SK-N-SH (cell line): ENCODE results near the gene GPR85. TPM values are rescaled to one million over a fixed set of nuclear protein-coding genes. Genes with fewer than 3 reads are reported as not detected.

Experiments
- CTCF ChIA-PET: fragments of 300-600, 350-600 bp; formaldehyde crosslinking; extraction: SDS; loops from one replicate; lab custom pipeline; 2021; lab: Yijun Ruan, JAX
- POLR2A ChIA-PET: fragments of 350-600 bp; sonication (Branson Sonifier 250); formaldehyde crosslinking; extraction: SDS; loops from one replicate; lab custom pipeline; 2020; ENCODE audit warnings: antibody characterized with exemption, inconsistent platforms; lab: Yijun Ruan, JAX
- DNase-seq: peaks from one replicate; pipeline ENCODE4 v3.0.0; 2012
- H2AFZ ChIP-seq: fragments of 200-600 bp; sonication (generic); 2 replicates; pipeline ENCODE4 v1.8.1; 2016; ENCODE audit warnings: antibody characterized with exemption, mild to moderate bottlenecking, low read depth
- H3F3A ChIP-seq: fragments of 200-600 bp; sonication (generic); replicated peaks from 2 replicates; pipeline ENCODE3; 2016; ENCODE audit warnings: antibody characterized with exemption, mild to moderate bottlenecking; ENCODE audit not compliant: insufficient read depth
- H3K27ac ChIP-seq, 2 experiments: fragments of 200-500 bp in 1 of 2; fragments of 200-600 bp in 1 of 2; sonication (Bioruptor generic) in 1 of 2; sonication (generic), shearing (Covaris generic) in 1 of 2; 2 replicates each; pipeline versions ENCODE4 v1.5.1 to v1.6.1; 2014 to 2016; ENCODE audit warnings: low read depth in 2 of 2, inconsistent platforms in 1 of 2, low read length in 1 of 2, mild to moderate bottlenecking in 1 of 2, mixed read lengths in 1 of 2
- H3K27me3 ChIP-seq: fragments of 200-600 bp; sonication (generic), shearing (Covaris generic); 2 replicates; pipeline ENCODE4 v1.6.1; 2016; ENCODE audit warnings: mixed run types; ENCODE audit not compliant: insufficient read depth
- H3K36me3 ChIP-seq, 2 experiments: fragments of 200-500 bp in 1 of 2; fragments of 200-600 bp in 1 of 2; sonication (Bioruptor generic) in 1 of 2; sonication (generic) in 1 of 2; replicated peaks in 1 of 2; 2 replicates each; pipeline versions ENCODE3 to v1.5.1; 2014 to 2016; ENCODE audit warnings: low read length in 1 of 2, mild to moderate bottlenecking in 1 of 2; ENCODE audit not compliant: insufficient read depth in 2 of 2, control insufficient read depth in 1 of 2
- H3K4me1 ChIP-seq, 2 experiments: fragments of 200-500 bp in 1 of 2; fragments of 200-600 bp in 1 of 2; sonication (Bioruptor generic) in 1 of 2; sonication (generic), shearing (Covaris generic) in 1 of 2; 2 replicates each; pipeline versions ENCODE4 v1.5.1 to v1.6.1; 2014 to 2016; ENCODE audit warnings: low read depth in 1 of 2, low read length in 1 of 2, mixed run types in 1 of 2; ENCODE audit not compliant: insufficient read depth in 2 of 2, control insufficient read depth in 1 of 2
- H3K4me2 ChIP-seq: fragments of 200-600 bp; sonication (generic), shearing (Covaris generic); 2 replicates; pipeline ENCODE4 v1.6.1; 2017; ENCODE audit warnings: mixed run types
- H3K4me3 ChIP-seq, 2 experiments: fragments of 200-500 bp in 1 of 2; fragments of 200-600 bp in 1 of 2; sonication (Bioruptor generic) in 1 of 2; sonication (generic), shearing (Covaris generic) in 1 of 2; 2 replicates each; pipeline versions ENCODE4 v1.5.1 to v1.8.1; 2014 to 2016; ENCODE audit warnings: low read depth in 2 of 2, inconsistent platforms in 1 of 2, low read length in 1 of 2, mild to moderate bottlenecking in 1 of 2, mixed read lengths in 1 of 2, moderate library complexity in 1 of 2
- H3K79me2 ChIP-seq: fragments of 200-600 bp; sonication (generic); 2 replicates; pipeline ENCODE4 v1.8.1; 2017; ENCODE audit warnings: mild to moderate bottlenecking; ENCODE audit not compliant: insufficient read depth
- H3K9ac ChIP-seq: fragments of 200-600 bp; sonication (generic); 2 replicates; pipeline ENCODE4 v1.6.1; 2017; ENCODE audit warnings: mixed run types
- H3K9me2 ChIP-seq: fragments of 200-600 bp; sonication (generic); 2 replicates; pipeline ENCODE4 v1.6.1; 2017; ENCODE audit warnings: mixed run types
- H3K9me3 ChIP-seq: fragments of 200-600 bp; sonication (generic); 2 replicates; pipeline ENCODE4 v1.6.1; 2017; ENCODE audit warnings: mixed run types, mild to moderate bottlenecking, moderate library complexity
- H4K20me1 ChIP-seq: fragments of 200-600 bp; sonication (generic); 2 replicates; pipeline ENCODE4 v1.6.1; 2017; ENCODE audit warnings: mild to moderate bottlenecking, mixed run types; ENCODE audit not compliant: insufficient read depth
- ELF1 ChIP-seq: IDR thresholded peaks from 2 replicates; pipeline ENCODE4 v1.4.0; 2012
- FOSL2 ChIP-seq: IDR thresholded peaks from 2 replicates; pipeline ENCODE4 v1.4.0; 2012; ENCODE audit warnings: low read depth, mild to moderate bottlenecking, moderate library complexity, borderline replicate concordance
- MEF2A ChIP-seq: IDR thresholded peaks from 2 replicates; pipeline ENCODE4 v1.4.0; 2012; ENCODE audit warnings: low read depth, borderline replicate concordance
- MXI1 ChIP-seq: IDR thresholded peaks from 2 replicates; pipeline ENCODE4 v1.6.1; 2012; ENCODE audit warnings: mild to moderate bottlenecking, low read depth, low read length, improper control_type of control experiment
- NFIC ChIP-seq: IDR thresholded peaks from 2 replicates; pipeline ENCODE4 v1.4.0; 2012; ENCODE audit warnings: borderline replicate concordance
- NRF1 ChIP-seq: IDR thresholded peaks from 2 replicates; pipeline ENCODE4 v1.6.1; 2012; ENCODE audit warnings: low read depth, mild to moderate bottlenecking, low read length
- PBX3 ChIP-seq: IDR thresholded peaks from 2 replicates; pipeline ENCODE4; 2012
- RCOR1 ChIP-seq: fragments of 150-350 bp; IDR thresholded peaks from 2 replicates; pipeline ENCODE4 v1.6.1; 2017; ENCODE audit warnings: antibody characterized with exemption, low read length
- RXRA ChIP-seq: IDR thresholded peaks from 2 replicates; pipeline ENCODE4 v1.4.0; 2012; ENCODE audit warnings: low read depth, mild to moderate bottlenecking, borderline replicate concordance
- SIN3A ChIP-seq: IDR thresholded peaks from 2 replicates; pipeline ENCODE4 v1.6.1; 2012; ENCODE audit warnings: low read depth, mild to moderate bottlenecking, low read length, moderate library complexity, borderline replicate concordance
- SMC3 ChIP-seq: IDR thresholded peaks from 2 replicates; pipeline ENCODE4 v1.6.1; 2012; ENCODE audit warnings: low read depth, low read length, improper control_type of control experiment
- USF2 ChIP-seq: fragments of 150-350 bp; IDR thresholded peaks from 2 replicates; pipeline ENCODE4 v1.6.1; 2017; ENCODE audit warnings: antibody characterized with exemption, low read length, low read depth, borderline replicate concordance
- ZBTB33 ChIP-seq: IDR thresholded peaks from 2 replicates; pipeline ENCODE4 v1.4.0; 2012; ENCODE audit warnings: low read depth, borderline replicate concordance
- WGBS: methylation state at CpG from one replicate; pipeline ENCODE4 v1.1.6; 2017; ENCODE audit warnings: low lambda C conversion rate; 5-methylcytosine and 5-hydroxymethylcytosine counted together
- polyA plus RNA-seq, 3 experiments: library from polyadenylated mRNA; depleted of rRNA; stranded (reverse); fragments of >200 nt; gene quantifications; 2 replicates each; pipeline ENCODE4 v1.2.3, GENCODE V29; 2012
- TF ChIP-seq, protein P1 (sequence below): fragments of 150-350 bp; IDR thresholded peaks from 2 replicates; pipeline ENCODE4 v1.6.1; 2016; ENCODE audit warnings: mild to moderate bottlenecking, low read depth, low read length

GPR85 gene
- polyA plus RNA-seq, 1 of the 3 experiments (the other 2 are of a cell fraction) = 2.9 TPM

GRCh38 chr7:113078331-113078730, 8.3 kb downstream of the GPR85 start:
- no peaks in the 10 kb centered on the region for H3K9me3 ChIP-seq
- TF ChIP-seq ELF1 (no peak), RXRA (no peak), MEF2A (no peak), ZBTB33 (no peak), FOSL2 (no peak), NRF1 (no peak), USF2 (no peak), SMC3 (no peak), PBX3 (no peak), MXI1 (no peak), SIN3A (no peak)
- TF ChIP-seq, protein P1, sequence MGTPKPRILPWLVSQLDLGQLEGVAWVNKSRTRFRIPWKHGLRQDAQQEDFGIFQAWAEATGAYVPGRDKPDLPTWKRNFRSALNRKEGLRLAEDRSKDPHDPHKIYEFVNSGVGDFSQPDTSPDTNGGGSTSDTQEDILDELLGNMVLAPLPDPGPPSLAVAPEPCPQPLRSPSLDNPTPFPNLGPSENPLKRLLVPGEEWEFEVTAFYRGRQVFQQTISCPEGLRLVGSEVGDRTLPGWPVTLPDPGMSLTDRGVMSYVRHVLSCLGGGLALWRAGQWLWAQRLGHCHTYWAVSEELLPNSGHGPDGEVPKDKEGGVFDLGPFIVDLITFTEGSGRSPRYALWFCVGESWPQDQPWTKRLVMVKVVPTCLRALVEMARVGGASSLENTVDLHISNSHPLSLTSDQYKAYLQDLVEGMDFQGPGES = no peak
- H2AFZ ChIP-seq = no peak overlapping the region
- DNase-seq = no peak
- H3F3A ChIP-seq = no peaks in the 10 kb centered on the region
- H3K9ac ChIP-seq = no peak overlapping the region
- H3K4me2 ChIP-seq = no peak overlapping the region
- H3K79me2 ChIP-seq = no peaks in the 10 kb centered on the region
- H3K27ac ChIP-seq = peak overlapping the region in 1 of 2 experiments; percentile 16; a peak in 1 of 4 replicates
- ChIA-PET POLR2A (interaction anchor here (0.8 kb wide), 1 partner anchor 8 kb away, joined by 3 read pairs; the partner anchor contains the start of gene GPR85), CTCF (interaction anchor here (1.7 kb wide), 1 partner anchor 48 kb away, joined by 4 read pairs; no protein-coding TSS in a partner anchor)
- WGBS = 80% methylated on average over 2 of the region's 2 CpGs
- no peaks in the 10 kb centered on the region for H3K27me3 ChIP-seq
- H3K4me3 ChIP-seq = no peak overlapping the region
- H3K9me2 ChIP-seq = no peaks in the 10 kb centered on the region
- H3K4me1 ChIP-seq = peaks cover 0 to 11% of the 10 kb centered on the region in 2 experiments; a peak in 2 of 4 replicates
- no peaks in the 10 kb centered on the region for H4K20me1 ChIP-seq
- H3K36me3 ChIP-seq = no peaks in the 10 kb centered on the region

DNA sequence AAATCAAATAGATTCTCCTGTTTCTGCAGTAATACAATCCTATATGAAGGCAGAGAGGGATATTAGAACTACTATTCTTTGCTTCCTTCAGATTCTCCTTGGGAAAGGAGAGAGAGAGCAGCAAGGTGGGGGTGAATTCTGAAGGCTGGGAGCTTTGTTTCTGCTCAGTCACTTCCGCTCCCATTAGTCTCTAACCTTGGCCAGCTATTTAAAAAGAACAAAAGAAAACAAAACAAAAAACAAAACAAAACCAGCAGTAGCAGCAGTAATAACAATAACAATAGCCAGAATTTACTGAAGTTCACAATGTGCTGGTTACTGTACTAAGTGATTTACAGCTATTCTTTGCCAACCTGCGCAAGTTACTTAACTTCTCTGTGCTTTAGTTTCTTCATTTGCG, 9.9 kb downstream of the GPR85 start:
- H3K27me3 ChIP-seq = no peaks in the 10 kb centered on the region

More for the DNA sequence above, 9.9 kb downstream of the GPR85 start:
- H3K9me3 ChIP-seq = no peaks in the 10 kb centered on the region
- ChIA-PET POLR2A (no interaction called here), CTCF (interaction anchor here (1.3 to 2.3 kb wide), 2 partner anchors 11 to 83 kb away, joined by 3 to 6 read pairs; no protein-coding TSS in a partner anchor)
- H3F3A ChIP-seq = no peaks in the 10 kb centered on the region
- TF ChIP-seq NFIC (no peak), RXRA (no peak), RCOR1 (no peak)
- 83% methylated on average over 3 of the region's 3 CpGs for whole genome bisulfite sequencing
- H3K36me3 ChIP-seq = no peaks in the 10 kb centered on the region
- no peak overlapping the region for H3K9ac ChIP-seq
- no peak overlapping the region for H3K4me2 ChIP-seq
- no peaks in the 10 kb centered on the region for H3K79me2 ChIP-seq
- H2AFZ ChIP-seq = no peak overlapping the region
- H3K9me2 ChIP-seq = no peaks in the 10 kb centered on the region
- no peaks in the 10 kb centered on the region for H4K20me1 ChIP-seq
- H3K4me3 ChIP-seq = no peak overlapping the region
- H3K27ac ChIP-seq = no peak overlapping the region
- no peak for DNase-seq
- H3K4me1 ChIP-seq = peaks cover 0 to 11% of the 10 kb centered on the region in 2 experiments; a peak in 2 of 4 replicates
